T1000 (cell line): ENCODE data around the gene ATP1A4.
A peak's percentile ranks its signal among the peaks of the same experiment; 100 is the strongest.

Experiments
- DNase-seq: peaks from one replicate; lab custom pipeline; 2025; ENCODE audit warnings: mixed read lengths; lab: John Stamatoyannopoulos, UW

Gene ATP1A4

DNA sequence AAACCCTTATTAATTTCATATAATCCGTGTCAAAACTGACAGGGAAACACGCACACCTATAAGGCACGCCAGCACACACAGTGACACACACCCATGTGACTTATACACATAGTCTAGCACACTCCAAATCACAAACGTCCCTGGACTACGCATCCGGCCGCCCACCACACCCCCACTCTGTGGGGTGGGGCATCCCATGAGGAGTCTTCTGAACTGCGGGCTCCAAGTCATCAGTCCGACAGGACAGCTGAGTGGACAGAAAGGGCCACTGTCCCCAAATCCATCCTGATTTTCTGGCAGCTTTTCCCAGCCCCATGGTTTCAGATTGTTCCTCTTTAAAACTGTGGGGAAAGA, 54.6 kb downstream of the ATP1A4 start:
- DNase-seq, result peak; percentile 13

- peak; percentile 14 for DNase-seq
Observed at GRCh38 chr1:160206421-160207117, 55.2 kb downstream of the ATP1A4 start.

DNA sequence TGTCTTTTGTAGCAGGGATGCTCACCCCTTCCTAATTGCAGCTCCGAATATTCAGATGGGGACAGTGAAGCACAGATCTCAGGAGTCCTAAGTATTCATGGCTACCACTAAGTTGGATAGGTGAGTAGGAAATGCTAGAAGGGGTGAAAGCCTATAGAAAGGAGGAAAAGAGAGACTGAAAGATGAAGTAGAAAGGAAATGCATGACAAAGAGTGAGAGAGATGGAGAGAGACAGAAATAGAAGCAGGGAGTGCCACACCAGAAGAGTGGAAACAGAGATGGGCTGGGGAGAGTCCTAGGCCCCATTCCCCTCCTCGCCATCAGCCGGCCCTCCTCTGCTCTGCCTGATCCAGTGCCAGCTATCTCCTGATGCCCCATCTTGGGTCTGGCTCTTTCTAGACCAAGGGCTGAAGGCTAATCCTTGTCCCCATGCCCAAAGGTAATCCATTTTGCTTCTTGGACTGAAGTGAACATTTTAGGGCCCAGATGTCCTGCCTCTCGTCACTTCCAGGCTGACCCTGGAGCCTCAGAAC, 55.8 kb downstream of the ATP1A4 start:
- DNase-seq, result no peak

- DNase-seq, result no peak
Observed at GRCh38 chr1:160207771-160208556, 56.6 kb downstream of the ATP1A4 start.

GRCh38 chr1:160208557-160209320, 57.3 kb downstream of the ATP1A4 start:
- DNase-seq, result no peak

- no peak for DNase-seq
Observed at GRCh38 chr1:160209321-160210046, 58.1 kb downstream of the ATP1A4 start.

GRCh38 chr1:160210561-160210960, 59.2 kb downstream of the ATP1A4 start:
- DNase-seq, result no peak

DNA sequence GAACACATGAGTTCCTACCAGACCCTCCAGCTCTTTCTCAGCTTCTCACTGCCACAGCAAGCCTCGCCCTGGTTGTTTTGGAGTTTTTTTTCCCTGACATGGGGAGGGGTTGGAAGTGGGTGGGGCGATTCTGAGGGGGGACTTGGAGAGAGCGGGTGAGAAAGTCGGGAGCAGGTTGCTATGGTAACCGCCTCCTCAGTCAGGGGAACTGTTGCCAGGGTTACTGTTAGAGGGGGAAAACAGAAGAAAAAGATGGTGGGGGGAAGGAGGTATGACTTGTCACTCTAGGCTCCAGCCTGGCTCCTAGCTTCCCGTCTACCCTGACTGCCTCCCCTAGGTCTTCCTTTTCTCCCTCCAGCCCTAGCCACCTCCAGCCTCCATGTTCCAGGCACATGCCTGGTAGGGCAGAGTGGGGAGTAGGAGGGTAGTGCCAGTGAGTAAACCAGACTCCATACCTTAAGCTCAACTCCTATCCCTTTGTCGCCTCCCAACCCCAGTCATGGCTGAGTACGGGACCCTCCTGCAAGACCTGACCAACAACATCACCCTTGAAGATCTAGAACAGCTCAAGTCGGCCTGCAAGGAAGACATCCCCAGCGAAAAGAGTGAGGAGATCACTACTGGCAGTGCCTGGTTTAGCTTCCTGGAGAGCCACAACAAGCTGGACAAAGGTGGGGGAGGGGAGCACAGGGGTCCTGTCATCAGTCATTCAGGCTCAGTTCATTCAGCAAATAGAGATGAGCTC, 59.8 kb downstream of the ATP1A4 start:
- DNase-seq, result no peak

DNA sequence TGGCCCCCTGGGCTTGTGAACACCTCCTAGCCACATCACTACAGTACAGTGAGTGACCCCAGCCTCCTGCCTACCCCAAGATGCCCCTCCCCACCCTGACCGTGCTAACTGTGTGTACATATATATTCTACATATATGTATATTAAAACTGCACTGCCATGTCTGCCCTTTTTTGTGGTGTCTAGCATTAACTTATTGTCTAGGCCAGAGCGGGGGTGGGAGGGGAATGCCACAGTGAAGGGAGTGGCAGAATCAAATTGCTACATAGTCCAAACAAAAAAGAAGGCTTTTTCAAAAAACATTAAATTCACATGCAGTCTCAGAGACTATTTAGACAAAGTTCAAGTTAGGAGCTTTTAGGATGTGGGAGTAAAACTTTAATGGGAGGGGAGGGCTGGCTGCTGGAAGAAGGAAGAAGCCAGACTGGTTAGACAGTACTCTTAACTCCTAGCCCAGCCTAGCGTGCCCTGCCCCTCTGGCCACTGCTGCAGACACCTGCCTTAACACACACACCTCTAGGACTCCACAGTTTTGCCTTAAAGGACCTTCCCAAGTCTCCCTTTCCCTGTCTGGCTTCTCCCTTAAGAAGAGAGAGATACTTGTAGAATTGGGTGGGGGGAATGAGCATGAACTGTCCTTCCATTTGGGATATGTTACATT, 63.2 kb downstream of the ATP1A4 start:
- DNase-seq, result no peak

GRCh38 chr1:160216301-160216700, 64.9 kb downstream of the ATP1A4 start:
- no peak for DNase-seq

- no peak for DNase-seq
Observed at GRCh38 chr1:160217481-160218051, 66.2 kb downstream of the ATP1A4 start.

- DNase-seq, result peak; percentile 25
Observed at GRCh38 chr1:160219062-160219929, 67.9 kb downstream of the ATP1A4 start.

DNA sequence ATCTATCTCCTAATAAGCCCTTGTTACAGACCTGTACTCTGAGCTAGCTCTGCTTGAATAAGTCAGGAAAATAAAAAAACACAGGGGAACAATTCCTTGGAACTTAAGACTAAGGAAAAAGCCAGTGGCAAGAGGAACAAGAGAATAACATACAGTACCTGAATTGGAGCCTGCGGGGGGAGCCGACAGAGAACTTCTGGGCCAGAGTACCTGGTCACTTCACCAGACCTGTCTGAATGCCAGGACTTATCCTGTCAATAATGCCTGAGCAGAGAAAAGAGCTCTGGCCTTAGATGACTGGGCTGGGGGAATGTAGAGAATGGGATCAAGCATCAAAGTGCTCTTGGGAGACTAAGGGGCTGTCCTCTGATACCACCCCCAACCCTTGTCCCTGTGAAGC, 68.9 kb downstream of the ATP1A4 start:
- no peak for DNase-seq

DNA sequence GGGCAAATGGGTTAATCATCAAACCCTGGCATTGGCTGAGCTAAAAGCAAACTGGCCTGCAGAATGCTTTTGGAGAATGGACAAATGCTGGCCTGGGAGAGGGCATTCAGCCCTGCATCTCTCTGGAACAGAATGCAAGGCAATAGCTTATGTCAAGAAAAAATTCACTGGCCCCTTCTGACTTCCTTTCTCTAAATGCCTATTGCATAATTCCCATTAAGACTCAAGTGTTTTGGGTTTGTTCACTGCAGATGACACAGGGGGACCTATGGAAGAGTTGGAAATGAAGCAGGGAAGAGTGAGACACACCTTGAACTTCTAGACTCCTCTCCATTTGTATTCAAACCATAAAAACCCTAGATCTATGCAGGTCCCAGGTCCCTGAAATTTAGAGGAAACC, 69.7 kb downstream of the ATP1A4 start:
- DNase-seq, result no peak

DNA sequence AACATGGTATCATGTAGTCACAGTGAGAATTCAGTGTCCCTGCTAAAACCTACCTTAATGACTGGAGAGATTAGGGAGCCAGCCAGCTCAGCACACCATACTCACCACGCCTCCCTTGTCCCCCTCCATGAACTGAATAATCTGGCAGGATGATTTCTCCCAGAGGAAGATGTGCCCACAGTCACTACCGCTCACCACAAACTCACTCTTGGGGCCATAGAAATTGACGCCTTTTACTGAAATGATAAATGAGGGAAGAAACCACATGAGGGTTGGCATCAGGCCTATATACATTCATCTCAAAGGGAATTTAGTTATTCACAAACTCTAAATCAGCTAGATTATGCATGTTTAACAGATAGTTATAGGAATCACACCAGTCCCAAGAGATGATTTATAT, 71.1 kb downstream of the ATP1A4 start:
- DNase-seq, result no peak

- no peak for DNase-seq
Observed at GRCh38 chr1:160224606-160225005, 73.2 kb downstream of the ATP1A4 start.

GRCh38 chr1:160225345-160225744, 73.9 kb downstream of the ATP1A4 start:
- no peak for DNase-seq

DNA sequence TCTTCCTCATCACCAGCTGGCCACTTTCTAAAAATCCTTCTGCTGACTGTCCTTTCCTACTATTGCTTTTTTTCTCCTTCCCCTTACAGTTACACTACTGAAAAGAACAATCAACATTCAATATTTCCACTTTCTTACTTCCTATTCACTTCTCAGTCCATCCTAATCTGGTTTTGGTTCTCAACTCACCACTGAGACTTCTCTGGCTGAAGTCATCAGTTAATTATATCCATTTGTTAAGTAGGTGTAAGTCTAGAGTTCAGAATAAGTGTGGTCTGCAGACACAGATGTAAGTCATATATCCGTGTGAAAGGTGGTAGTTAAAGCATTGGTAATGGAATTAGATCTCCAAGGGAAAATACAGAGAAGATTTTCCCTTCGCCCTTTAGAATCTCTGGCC, 75.2 kb downstream of the ATP1A4 start:
- no peak for DNase-seq

- DNase-seq, result no peak
Observed at GRCh38 chr1:160227034-160227433, 75.6 kb downstream of the ATP1A4 start.
